HG02623 (cell line): ENCODE results near the gene AGMO.
"Not testable (repeated sequence)": the region's sequence is repeated elsewhere in the genome, so short reads cannot be mapped to it uniquely, and the experiment has no call there.

Source experiments
- ATAC-seq: cut with Tn5 transposase; IDR thresholded peaks from one replicate; pipeline ENCODE4 v1.9.1; 2021; ENCODE audit warnings: moderate library complexity; ENCODE audit not compliant: unreplicated experiment

Gene AGMO

DNA sequence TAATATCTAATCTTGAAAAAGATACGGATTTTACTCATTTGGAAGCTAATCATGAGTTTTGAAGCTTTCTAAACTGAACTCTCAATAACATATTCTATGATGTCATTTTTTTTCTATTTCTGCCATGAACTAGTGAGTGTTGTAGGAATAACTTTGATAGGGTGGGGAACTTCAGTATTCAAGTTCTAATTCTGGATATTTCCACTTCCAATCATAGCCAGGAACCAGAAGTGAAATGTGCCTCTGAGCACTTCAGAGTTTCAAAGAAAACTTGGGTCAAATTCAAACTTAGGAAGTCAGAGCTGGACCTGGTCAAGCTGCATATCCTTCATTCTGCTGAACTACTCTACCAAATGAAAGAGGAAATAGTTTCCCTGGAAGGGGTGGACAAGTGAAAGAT lies 847 bp downstream of the AGMO start:
- ATAC-seq = no peak

DNA sequence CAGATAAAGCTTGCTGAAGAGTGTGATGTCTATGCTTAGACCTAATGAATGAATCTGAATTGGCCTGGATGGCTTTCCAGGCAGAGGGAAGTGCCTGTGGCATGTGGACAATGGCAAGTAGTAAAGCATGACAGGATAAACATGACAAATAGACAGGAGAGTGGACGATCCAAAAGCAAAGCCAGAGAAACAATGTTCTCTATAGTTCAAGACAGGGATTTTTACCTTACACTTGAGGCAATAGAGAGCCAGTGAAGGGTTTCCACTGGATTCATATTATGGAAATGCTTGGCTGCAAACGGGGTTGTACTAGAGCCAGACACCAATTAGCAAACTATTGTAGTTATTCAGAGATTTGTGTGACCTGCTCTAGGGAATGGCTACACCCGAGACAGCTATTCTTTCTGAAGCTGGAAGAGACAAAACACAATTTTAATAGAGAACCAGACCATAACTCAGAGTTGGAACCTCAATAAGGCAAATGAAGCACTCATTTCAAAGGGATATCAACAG lies 2.3 kb downstream of the AGMO start:
- no peak for ATAC-seq

DNA sequence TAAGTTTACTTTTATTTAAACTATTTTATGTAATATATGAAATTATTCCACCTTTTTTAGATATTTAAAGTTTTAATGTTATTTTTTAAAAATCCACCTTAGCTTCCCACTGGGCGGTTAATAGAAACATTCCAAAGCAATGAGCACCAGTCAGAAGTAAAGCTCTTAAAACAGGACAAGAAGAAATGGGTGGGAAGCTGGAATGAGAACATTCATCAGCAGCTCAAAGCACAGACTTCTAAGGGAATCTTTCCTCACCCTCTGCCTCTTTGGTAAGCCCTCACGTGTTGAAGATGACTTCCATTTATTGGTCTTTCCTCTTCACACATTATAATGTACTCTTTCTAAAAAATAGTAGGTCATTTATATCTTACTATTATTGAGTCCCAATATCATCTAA lies 3.1 kb downstream of the AGMO start:
- ATAC-seq = no peak

- ATAC-seq = no peak
Measured at GRCh38 chr7:15557686-15558085, 4.1 kb downstream of the AGMO start.

DNA sequence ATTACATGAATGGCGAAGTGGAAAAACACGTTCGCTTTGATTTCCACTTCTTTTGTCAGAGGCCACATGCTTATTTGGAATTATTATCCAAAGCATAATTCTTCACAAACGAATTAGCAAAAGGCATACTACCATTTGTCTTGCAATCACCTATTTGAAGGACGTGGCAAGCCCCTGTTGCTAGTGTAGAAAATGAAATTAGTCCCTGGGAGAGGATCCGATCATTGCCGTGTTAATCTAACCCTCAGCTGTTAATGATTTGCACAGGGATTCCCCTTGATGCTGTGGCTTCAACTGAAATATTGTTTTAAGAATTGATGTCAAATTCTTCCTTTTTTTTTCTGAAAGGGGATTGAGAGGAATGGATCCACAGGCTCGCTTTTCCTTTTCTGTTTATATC lies 4.6 kb downstream of the AGMO start:
- ATAC-seq = no peak

DNA sequence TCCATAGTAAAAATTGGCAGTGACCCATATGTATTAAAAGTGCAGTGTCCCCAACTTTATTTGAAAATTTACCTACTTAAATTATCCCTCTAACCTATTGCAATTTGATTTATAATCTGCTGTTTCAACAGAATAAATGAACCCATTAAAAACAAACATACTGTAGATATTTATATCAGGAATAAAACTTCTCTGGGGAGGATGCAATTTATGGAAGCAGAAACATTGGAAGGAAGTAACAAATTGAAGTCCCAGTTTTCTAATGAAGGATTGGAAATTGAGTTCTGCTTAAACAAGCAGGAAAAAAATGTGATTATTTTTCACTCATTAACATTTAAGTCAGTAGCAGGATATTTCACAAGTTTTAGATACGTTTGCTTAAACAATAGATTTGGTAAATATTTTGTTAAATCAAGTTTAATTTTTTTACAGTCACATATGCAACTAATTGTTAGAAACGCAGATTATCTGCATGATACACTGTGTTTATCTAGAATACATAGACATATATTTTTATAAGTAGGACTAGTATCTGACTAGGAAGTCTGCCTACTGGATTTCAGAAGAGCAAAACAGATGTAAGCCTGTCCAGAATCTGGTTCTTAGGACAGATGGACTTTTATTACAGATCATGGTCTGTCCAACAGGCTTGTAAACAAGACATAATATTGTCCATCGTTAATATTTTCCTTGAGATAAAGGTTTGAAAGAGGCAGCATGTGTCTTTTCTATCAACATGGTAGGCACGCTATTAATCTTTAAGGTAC lies 5.3 kb downstream of the AGMO start:
- no peak for ATAC-seq

DNA sequence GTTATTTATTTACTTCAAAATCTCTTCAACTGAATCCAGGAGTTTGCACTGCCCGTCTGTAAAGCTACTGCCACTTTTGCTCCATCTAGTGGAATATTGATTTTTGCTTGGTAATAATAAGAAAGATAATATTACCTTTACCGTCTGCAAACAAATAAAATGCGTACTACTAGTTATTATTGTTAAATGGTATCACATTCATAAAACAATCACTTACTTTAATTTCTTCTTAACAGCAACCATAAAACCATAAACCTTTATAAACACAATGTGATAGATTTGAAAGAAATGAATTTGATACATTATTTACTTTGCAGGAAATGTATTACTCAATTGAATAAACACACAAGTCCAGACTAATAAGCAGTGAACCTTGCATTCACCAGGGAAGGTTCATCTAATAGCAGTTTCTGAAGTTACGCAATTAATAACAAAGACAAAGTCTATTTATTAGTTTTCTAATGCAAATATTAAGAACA lies 6.4 kb downstream of the AGMO start:
- ATAC-seq = no peak

DNA sequence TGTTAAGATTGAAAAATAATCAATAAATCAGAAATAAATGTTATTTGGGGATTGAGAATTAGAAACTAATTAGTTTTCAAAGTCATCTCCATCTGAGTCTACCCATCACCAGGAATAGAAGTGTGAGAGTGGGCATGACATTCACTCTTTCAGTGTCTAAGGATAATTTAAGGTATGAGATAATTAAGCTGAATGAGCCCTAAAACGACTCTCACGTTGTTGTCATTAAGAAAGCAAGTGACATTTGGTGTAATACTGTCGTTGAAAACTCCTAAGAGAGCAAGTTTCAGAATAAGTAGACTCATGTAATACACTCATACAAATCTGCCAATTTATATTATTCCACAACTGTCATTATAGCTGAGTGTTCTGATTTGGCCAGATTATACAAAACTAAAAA lies 7.1 kb downstream of the AGMO start:
- no peak for ATAC-seq

GRCh38 chr7:15554081-15554480 lies 7.7 kb downstream of the AGMO start:
- ATAC-seq = no peak

- ATAC-seq = not testable (repeated sequence)
Measured at GRCh38 chr7:15547320-15547719, 14.5 kb downstream of the AGMO start.

GRCh38 chr7:15546272-15546792 lies 15.5 kb downstream of the AGMO start:
- ATAC-seq = no peak

GRCh38 chr7:15544050-15544449 lies 17.8 kb downstream of the AGMO start:
- ATAC-seq = no peak

DNA sequence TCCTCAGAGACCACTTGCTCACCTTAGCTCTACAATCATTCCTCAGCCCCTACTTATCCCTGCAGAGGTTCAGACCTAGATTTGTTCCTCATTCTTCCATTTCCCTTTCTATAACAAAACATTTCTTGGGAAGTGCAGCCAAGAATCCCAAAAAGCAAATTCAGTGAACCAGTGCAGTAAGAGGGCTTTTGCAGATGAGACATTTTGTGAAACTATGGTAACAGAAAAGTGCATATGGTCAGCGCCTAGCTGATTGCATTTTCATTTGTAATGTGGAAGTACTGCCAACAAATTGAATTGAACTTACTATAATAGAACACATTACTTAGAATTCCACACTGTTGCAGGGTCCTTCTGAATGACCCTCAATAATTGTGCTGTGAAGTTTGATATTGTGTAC lies 18.6 kb downstream of the AGMO start:
- no peak for ATAC-seq

- no peak for ATAC-seq
Measured at GRCh38 chr7:15527648-15528047, 34.2 kb downstream of the AGMO start.

DNA sequence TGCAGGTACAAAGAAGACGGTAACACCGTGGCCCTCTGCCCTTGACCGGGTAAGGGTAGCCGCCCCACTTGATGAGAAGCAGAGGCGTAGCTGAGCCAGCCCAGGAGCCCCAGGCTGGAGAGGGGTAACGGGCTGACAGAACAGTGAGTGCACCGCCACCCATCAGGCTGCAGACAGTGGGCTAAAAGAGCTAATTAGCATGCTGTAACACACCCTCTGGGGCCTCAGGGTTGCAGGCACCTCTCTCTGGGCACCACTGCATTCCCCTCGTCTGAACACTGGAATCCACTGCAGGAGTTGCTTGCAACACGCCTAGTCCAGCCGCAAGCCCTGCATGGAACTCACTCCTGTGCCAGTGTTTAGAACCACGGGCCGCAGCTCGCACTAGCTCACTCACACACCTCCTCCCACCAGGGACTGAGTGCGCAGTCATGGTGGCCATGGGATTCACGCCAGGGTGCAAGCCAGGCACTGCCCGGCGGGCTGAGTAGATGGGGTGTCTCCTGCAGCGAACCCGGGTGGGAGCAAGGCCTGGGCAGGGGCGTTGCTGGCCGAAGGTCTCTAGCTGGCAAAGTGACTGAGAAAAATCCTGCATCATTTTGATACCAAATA lies 36.1 kb downstream of the AGMO start:
- ATAC-seq = no peak

DNA sequence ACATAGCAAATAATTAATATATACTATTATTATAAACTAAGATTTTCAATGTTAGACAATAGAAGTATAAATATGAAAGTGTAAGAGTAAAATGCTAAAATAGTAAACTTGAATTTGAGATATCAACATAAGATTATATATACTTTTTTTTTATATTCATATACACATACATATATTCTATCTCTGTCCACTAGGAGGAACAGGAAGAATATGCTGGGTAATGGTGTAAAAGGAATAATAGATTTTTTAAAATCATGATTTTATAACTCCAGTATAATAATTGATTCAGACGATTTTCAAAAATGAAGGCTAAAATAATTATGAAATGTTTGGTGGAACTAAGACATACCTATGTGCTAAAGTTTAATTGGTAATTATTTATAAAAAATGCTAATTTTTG lies 37.7 kb downstream of the AGMO start:
- ATAC-seq = no peak

DNA sequence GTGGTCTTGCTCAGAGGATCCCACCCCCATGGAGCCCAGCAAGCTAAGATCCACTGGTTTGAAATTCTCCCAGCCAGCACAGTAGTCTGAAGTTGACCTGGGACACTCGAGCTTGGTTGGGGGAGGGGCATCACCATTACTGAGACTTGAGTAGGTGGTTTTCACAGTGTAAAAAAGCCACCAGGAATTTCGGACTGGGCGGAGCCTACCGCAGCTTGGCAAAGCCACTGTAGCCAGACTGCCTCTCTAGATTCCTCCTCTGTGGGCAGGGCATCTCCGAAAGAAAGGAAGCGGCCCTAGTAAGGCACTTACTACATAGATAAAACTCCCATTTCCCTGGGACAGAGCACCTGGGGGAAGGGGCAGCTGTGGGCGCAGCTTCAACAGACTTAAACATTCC lies 44.0 kb downstream of the AGMO start:
- ATAC-seq = not testable (repeated sequence)

DNA sequence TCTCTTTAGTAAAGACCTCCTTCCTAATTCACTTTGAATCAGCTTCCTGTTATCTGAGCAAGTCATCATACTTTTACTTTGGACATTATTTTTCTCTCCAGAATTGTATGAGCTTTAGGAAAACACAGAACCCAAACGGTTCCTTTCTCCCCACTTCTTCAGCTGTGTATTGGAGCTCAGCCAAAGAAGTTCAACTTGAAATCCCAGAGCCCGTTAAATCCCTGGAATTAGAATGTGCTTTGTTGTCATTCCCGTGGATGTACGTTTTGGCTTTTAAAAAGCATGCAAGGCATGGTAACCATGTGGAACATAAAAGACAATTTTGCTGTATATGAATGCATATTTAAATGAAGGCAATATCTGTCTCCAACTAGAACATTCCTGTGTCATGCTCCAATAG lies 46.6 kb downstream of the AGMO start:
- ATAC-seq = no peak

- ATAC-seq = no peak
Measured at GRCh38 chr7:15508258-15508657, 53.6 kb downstream of the AGMO start.

GRCh38 chr7:15507708-15508107 lies 54.1 kb downstream of the AGMO start:
- no peak for ATAC-seq

DNA sequence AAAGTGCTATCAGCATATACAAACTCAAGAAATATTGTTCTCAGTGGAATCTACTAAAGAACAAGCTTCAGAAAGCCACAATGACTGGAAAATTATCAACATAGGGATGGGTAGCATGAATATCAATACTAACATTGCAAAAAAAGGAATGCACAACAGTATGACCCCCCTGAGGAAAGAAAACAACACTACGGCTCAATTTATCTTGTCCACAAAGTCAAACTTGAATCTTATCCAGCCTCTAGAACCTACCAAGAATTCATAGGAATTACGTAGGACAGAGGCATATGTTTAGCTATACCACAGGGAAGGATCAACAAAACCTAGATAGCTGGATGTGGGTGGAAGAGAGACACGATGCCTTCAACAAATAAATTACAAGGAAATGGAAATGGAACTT lies 54.6 kb downstream of the AGMO start:
- ATAC-seq = no peak

DNA sequence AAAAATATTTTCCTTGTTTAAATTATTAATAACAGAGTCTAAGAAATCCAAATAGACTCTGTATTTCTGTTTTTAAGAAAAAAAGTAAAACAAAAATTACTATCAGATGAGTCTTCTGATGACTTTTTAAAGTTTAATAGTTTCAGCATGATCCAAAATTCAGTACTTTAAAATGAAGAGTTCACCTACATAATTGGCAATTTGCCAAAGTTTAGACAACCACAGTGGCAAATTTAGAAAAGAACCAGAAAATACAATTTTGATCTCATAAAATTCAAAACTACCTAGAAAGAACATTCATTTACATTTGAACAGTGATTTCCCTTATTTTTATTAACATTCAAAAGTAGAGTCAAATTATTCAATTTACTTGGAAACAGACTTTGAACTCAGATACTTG lies 56.1 kb downstream of the AGMO start:
- ATAC-seq = no peak
